GM19043 (cell line): Measurements from ENCODE around the gene MYL6B.
"Not testable (repeated sequence)": the region's sequence is repeated elsewhere in the genome, so short reads cannot be mapped to it uniquely, and the experiment has no call there.

ENCODE experiments used
- ATAC-seq: cut with Tn5 transposase; IDR thresholded peaks from one replicate; pipeline ENCODE4 v1.9.1; 2021; ENCODE audit warnings: low read depth; ENCODE audit not compliant: unreplicated experiment

MYL6B gene

DNA sequence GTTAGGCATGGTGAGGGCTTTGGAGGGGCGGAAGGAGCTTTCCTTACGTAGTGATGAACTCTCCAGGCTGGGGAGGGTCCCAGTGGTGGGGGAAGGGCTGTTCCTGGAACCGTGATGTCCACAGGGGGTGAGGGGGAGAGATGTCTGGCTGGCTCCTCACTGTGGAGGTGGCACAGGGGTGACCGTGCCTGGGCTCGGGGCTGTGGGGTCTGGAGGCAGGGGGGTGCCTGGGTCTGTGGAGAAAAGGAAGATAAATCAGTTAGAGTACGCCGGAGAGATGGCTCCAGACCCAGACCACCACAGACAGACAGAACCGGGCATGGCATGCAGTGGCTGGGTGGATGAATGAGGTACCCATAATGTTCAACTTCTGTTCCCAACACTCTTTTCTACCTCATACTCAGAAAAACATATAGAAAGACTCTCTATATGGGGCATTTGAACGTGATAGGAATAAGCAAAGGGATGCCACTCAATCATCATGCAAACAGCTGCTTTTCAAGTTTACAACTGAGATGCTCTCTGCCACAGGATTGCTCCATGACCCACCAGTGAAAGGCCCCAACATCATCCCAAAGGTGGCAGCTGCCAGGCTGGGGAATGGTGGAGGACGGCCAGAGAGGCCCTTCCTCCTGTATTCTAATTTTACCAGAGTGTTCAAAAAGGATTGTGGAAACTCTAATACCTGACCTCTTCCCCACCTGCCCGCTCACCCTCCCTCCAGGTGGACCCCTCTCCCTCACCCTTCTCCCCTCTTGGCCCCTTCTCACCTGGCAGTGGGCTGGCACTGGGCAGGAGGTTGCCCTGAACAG is 11.4 kb downstream of the MYL6B start:
- ATAC-seq = no peak

- ATAC-seq = no peak
Observed at GRCh38 chr12:56164345-56164729, 11.9 kb downstream of the MYL6B start.

- ATAC-seq = no peak
Observed at GRCh38 chr12:56165369-56165768, 13.0 kb downstream of the MYL6B start.

- no peak for ATAC-seq
Observed at GRCh38 chr12:56169229-56169759, 16.9 kb downstream of the MYL6B start.

GRCh38 chr12:56172839-56173238 is 20.5 kb downstream of the MYL6B start:
- ATAC-seq = no peak

GRCh38 chr12:56178347-56178746 is 26.0 kb downstream of the MYL6B start:
- ATAC-seq = no peak

GRCh38 chr12:56186957-56187356 is 34.6 kb downstream of the MYL6B start:
- ATAC-seq = no peak

- no peak for ATAC-seq
Observed at GRCh38 chr12:56188131-56188777, 35.9 kb downstream of the MYL6B start.

- no peak for ATAC-seq
Observed at GRCh38 chr12:56188778-56189098, 36.4 kb downstream of the MYL6B start.

DNA sequence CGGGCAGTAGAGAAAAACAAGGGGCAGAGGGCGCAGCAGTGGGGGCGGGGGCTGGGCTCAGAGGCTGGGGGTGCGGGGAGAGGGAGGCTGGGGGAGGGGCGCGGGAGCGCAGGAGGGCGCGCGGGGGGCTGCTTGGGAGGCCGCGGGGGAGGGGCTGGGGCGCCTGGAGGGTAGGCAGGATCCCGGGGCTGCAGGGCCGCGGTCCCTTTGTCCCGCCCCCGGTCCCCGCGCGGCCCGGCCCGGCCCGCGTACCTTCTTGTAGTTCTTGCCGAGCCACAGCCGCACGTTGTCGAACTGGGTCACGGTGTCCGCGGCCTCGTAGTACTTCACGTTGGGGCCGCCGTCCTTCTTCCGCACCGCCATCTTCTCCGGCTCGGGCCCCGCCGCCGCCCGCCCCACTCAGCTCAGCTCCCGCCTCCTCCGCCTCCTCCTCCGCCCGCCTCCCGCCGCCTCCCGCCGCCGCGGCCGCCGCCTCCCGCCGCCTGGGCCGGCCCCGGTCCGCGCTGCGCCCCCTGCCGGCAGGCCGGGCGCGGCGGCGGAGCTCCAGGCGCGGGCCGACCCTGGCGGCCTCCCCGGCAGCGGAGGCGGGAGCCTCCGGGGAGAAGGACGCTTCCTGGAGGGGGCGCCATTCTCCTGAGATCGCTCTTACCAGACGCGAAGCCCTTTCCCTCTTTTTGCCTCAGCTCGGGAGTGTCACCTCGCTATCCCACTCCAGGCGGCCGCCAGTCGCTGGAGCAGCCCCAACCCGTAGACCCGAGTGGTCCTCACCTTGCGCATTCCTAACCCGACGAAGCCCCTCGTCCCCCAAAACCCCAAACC is 36.9 kb downstream of the MYL6B start, which contains the start of gene SMARCC2:
Gene SMARCC2, minus strand, starts transcription at position 385 of the 819 bp plus-strand sequence. Its CDS starts 22 bp downstream, at position 363.
- ATAC-seq = peak; percentile 57

- peak; percentile 7 for ATAC-seq
Observed at GRCh38 chr12:56189918-56190694, 37.7 kb downstream of the MYL6B start.

DNA sequence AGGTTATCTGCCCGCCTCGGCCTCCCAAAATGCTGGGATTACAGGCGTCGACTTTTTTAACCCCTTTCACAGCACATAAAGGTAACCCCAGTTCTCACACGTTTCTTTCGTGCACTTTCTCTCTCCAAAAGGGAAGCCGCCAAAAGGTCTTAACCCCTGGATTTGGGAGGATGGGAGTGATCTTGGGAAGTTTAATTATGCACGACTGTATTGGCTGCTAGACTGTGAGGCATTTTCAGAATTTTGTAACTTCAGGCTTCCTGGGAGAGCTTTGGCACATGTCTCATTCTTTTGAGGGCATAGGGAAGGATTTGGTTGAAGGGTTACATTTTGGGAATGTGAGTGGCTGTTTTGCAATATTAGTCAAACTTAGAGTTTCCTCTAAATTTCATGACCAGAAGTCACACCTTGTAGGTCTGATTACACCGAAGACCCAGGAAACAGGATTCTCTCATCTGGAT is 38.3 kb downstream of the MYL6B start:
- no peak for ATAC-seq

GRCh38 chr12:56192582-56192981 is 40.2 kb downstream of the MYL6B start:
- ATAC-seq = no peak

DNA sequence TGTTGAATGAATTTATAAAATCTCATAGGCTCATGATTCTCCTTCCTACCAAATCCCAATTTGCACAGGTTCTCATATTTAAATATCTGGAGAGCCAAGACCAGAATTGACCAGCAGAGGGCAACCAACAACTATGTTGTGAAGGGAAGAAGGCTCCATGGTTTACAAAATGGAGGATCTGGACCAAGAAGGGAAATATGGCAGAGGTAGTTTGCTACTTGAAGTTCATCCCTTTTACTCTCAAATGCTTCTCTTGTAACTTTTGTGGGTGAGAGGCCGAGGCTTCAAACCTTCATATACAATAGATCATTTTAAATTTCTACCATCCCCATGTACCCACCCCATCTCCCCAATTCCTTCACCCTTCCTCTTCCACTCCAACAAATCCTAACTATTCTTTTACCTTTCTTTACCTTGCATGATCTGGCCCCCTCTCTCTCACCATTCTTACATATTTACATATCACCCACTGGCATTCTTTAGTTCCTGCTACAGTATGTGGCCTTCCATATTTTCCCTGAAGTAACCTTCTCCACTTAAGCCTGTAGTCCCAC is 40.7 kb downstream of the MYL6B start:
- no peak for ATAC-seq

DNA sequence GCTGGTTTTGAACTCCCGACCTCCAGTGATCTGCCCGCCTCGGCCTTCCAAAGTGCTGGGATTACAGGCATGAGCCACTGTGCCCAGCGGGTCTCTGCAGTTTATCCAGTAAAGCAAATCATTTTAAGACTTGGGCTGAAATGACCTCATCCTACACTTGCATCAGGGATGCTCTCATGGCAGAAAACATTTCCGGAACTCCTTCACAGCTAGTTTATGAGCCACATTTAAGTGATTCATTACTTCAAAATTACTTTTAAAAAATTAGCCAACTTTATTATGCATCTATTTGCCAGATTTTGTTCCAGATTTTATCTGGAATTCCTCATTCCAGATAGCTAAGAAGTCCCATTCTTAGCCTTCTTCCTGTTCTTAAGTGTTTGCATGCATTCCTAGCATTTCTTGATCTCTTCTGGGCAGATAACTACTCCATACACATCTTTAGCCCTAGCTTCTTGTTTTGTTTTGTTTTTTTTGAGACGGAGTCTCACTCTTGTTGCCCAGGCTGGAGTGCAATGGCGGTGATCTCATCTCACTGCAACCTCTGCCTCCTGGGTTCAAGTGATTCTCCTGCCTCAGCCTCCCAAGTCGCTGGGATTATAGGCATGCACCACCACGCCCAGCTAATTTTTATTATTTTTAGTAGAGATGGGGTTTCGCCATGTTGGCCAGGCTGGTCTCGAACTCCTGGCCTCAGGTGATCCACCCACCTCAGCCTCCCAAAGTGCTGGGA is 44.6 kb downstream of the MYL6B start:
- ATAC-seq = not testable (repeated sequence)

- no peak for ATAC-seq
Observed at GRCh38 chr12:56197921-56198635, 45.7 kb downstream of the MYL6B start.

DNA sequence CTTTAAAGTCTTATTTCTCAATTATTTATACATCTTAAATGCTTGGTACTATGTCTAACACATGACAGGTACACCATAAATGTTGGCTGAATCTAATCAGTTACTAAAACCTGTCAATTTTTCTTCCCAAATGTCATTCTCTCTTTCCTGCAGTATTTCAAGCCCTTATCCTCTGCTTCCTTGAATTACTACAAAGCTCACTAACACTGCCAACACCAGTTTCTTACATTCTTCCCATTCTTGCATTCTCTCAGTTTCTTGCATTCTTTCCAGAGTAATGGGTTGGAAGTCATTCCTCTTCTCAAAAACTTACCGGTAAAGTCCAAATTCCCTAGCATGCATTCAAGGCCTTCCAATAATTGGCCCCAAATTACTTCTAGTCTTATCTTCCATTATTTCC is 46.4 kb downstream of the MYL6B start:
- ATAC-seq = no peak

- no peak for ATAC-seq
Observed at GRCh38 chr12:56202366-56202765, 50.0 kb downstream of the MYL6B start.

GRCh38 chr12:56202838-56203237 is 50.5 kb downstream of the MYL6B start:
- ATAC-seq = no peak
